ENCODE measurements around the gene FNIP2. TPM values are rescaled to one million over a fixed set of nuclear protein-coding genes. Genes with fewer than 3 reads are reported as not detected.

The FNIP2 gene
- total RNA-seq, 2 donors from 2014 or later: 31.1 to 39.8 TPM

- Histone ChIP-seq H3K4me3 (no peak overlapping the region), H3K27me3 (replicated peaks; ENCODE audit: insufficient read depth) (no peaks in the 10 kb centered on the region), H3K36me3 (no peaks in the 10 kb centered on the region), H3K27ac (no peak overlapping the region), H3K4me1 (replicated peaks) (no peaks in the 10 kb centered on the region), H3K9me3 (no peaks in the 10 kb centered on the region)
- no peak for TF ChIP-seq POLR2A (IDR thresholded peaks at IDR 0.05)
- no peak for TF ChIP-seq POLR2AphosphoS5 (IDR thresholded peaks at IDR 0.05)
- no peak for TF ChIP-seq CTCF (IDR thresholded peaks at IDR 0.05)
- DNase-seq (ENCODE audit: low spot score): no peak
- intact Hi-C loops (cut with DNase I): no loop called here
- WGBS: 71% methylated on average over 4 of the region's 4 CpGs
These were observed 169.6 kb downstream of the FNIP2 start for GRCh38 chr4:158938220-158939044.

DNA sequence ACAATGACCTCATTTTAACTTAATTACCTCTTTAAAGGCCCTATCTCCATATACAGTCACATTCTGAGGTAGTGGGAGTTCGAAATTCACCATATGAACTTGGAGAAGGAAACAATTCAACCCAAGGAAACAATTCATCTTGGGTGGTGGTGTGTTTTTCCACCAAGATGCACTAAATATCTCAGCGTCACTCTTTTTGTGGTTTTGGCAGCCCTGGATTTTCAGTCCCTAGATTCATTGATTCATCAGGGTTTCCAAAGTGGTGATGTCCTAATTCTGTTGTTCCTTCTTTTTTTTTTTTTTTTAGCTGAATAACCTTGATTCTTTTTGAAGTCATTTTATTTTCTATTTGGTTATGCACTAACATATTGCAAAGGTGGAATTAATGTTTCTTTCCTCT is 171.4 kb downstream of the FNIP2 start:
- Histone ChIP-seq H3K27me3 (replicated peaks; ENCODE audit: insufficient read depth) (no peaks in the 10 kb centered on the region), H3K4me3 (no peak overlapping the region), H3K4me1 (replicated peaks) (no peaks in the 10 kb centered on the region), H3K27ac (no peak overlapping the region), H3K9me3 (no peaks in the 10 kb centered on the region), H3K36me3 (no peaks in the 10 kb centered on the region)
- no peak for TF ChIP-seq POLR2A (IDR thresholded peaks at IDR 0.05)
- no peak for TF ChIP-seq POLR2AphosphoS5 (IDR thresholded peaks at IDR 0.05)
- no peak for TF ChIP-seq CTCF (IDR thresholded peaks at IDR 0.05)
- intact Hi-C loops (cut with DNase I): no loop called here
- WGBS: 95% methylated on average over 2 of the region's 2 CpGs
- DNase-seq (ENCODE audit: low spot score): no peak

- TF ChIP-seq POLR2A (IDR thresholded peaks at IDR 0.05): no peak
- no peak for TF ChIP-seq POLR2AphosphoS5 (IDR thresholded peaks at IDR 0.05)
These were observed 172.5 kb downstream of the FNIP2 start for GRCh38 chr4:158941321-158941720.

GRCh38 chr4:158941895-158942294 is 173.1 kb downstream of the FNIP2 start:
- Histone ChIP-seq H3K4me1 (replicated peaks) (no peaks in the 10 kb centered on the region), H3K27ac (no peak overlapping the region), H3K27me3 (replicated peaks; ENCODE audit: insufficient read depth) (no peaks in the 10 kb centered on the region), H3K36me3 (no peaks in the 10 kb centered on the region), H3K9me3 (no peaks in the 10 kb centered on the region), H3K4me3 (no peak overlapping the region)
- DNase-seq (ENCODE audit: low spot score): no peak
- no peak for TF ChIP-seq POLR2A (IDR thresholded peaks at IDR 0.05)
- TF ChIP-seq CTCF (IDR thresholded peaks at IDR 0.05): no peak
- no peak for TF ChIP-seq POLR2AphosphoS5 (IDR thresholded peaks at IDR 0.05)
- intact Hi-C loops (cut with DNase I): no loop called here
- 50% methylated on average over 2 of the region's 2 CpGs for WGBS

More at GRCh38 chr4:158941321-158941720, 172.5 kb downstream of the FNIP2 start:
- intact Hi-C loops (cut with DNase I): no loop called here
- Histone ChIP-seq H3K9me3 (no peaks in the 10 kb centered on the region), H3K4me3 (no peak overlapping the region), H3K27me3 (replicated peaks; ENCODE audit: insufficient read depth) (no peaks in the 10 kb centered on the region), H3K36me3 (no peaks in the 10 kb centered on the region), H3K27ac (no peak overlapping the region), H3K4me1 (replicated peaks) (no peaks in the 10 kb centered on the region)
- DNase-seq (ENCODE audit: low spot score): no peak

GRCh38 chr4:158945529-158946108 is 176.8 kb downstream of the FNIP2 start:
- Histone ChIP-seq H3K4me3 (no peak overlapping the region), H3K27me3 (replicated peaks; ENCODE audit: insufficient read depth) (no peaks in the 10 kb centered on the region), H3K4me1 (replicated peaks) (no peaks in the 10 kb centered on the region), H3K36me3 (no peaks in the 10 kb centered on the region), H3K27ac (no peak overlapping the region), H3K9me3 (no peaks in the 10 kb centered on the region)
- no peak for TF ChIP-seq POLR2AphosphoS5 (IDR thresholded peaks at IDR 0.05)
- no peak for TF ChIP-seq CTCF (IDR thresholded peaks at IDR 0.05)
- TF ChIP-seq POLR2A (IDR thresholded peaks at IDR 0.05): no peak
- no peak for DNase-seq (ENCODE audit: low spot score)
- 82% methylated on average over 5 of the region's 5 CpGs for WGBS
- intact Hi-C loops (cut with DNase I): no loop called here

Measured in prostate gland (tissue), 2 donors.